ENCODE measurements around the gene HES2.
A peak's percentile ranks its signal among the peaks of the same experiment; 100 is the strongest.
"Not testable (repeated sequence)": the region's sequence is repeated elsewhere in the genome, so short reads cannot be mapped to it uniquely, and the experiment has no call there.

HES2 gene

DNA sequence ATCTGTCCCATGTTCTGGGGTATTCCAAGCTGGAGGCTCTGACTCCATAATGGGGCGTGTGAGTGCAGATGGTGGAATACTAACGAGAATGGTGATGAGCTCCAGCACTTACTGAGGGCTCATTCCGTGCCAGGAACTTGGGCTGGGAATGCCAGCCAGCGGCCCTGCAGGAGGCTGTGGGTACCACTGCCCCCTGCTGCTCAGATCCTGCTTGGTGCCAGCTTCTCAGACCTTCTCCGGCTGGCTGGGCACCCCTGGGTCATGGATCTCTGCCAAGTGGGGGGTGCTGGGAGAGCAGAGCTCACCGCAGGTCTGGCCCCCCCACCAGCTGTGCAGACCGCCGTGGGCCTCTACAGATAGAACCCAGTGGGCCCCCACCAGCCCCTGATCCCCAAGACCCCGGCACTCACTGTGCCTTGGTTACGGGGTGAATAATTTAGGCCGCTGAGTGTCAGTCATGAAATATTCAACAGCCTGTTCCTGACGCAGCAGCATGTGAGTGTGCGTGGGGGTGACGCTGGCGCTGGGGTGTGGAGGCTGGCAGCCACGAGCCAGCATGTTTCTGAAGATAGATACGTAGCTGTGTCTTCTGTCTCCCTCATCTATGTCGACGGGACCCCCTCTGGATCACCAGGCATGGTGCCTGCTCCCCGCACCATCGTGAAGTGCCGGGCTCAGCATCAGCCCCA, 17.4 kb upstream of the HES2 start:
- DNase-seq, ATAC-seq: not testable (repeated sequence)

DNA sequence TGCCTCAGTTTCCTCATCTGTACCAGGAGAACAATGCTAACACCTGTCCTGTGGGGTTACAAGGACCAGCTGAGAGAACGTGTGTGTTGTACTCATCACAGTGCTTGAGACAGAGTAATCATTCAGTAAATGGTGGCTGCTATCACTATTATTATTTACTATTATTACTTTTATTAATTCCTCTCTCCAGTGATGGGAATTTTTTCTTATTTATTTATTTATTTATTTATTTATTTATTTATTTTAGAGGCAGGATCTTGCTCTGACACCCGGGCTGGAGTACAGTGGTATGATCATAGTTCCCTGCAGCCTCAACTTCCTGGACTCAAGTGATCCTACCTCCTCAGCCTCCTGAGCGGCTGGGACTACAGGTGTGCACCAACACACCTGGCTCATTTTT, 16.6 kb upstream of the HES2 start:
- not testable (repeated sequence) for ATAC-seq, DNase-seq

DNA sequence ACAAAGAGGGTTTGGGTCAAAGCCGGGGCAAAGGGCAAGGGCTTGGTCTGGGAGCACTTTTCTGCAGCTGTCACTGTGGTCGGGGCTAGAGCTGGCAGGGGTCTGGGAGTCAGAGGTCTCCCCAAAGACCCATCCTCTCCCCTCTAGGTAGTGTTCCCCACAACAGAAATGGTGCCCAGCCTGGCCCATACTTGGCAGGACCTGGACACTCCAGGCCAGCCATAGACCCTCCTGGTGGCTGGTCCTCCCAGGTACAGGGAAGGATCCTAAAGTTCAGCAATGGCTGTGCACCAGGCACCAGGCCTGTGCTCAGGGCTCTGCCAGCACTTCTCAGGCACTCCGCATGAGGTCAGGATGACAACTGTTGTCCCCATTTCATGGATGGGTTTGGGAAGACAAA, 15.8 kb upstream of the HES2 start:
- ATAC-seq (no peak), DNase-seq (no peak)

- ATAC-seq, result no peak
Observed at GRCh38 chr1:6435129-6435528, 15.4 kb upstream of the HES2 start.

GRCh38 chr1:6434186-6434585, 14.5 kb upstream of the HES2 start:
- no peak for ATAC-seq
- no peak for DNase-seq

More at GRCh38 chr1:6435129-6435528, 15.4 kb upstream of the HES2 start:
- no peak for DNase-seq

DNA sequence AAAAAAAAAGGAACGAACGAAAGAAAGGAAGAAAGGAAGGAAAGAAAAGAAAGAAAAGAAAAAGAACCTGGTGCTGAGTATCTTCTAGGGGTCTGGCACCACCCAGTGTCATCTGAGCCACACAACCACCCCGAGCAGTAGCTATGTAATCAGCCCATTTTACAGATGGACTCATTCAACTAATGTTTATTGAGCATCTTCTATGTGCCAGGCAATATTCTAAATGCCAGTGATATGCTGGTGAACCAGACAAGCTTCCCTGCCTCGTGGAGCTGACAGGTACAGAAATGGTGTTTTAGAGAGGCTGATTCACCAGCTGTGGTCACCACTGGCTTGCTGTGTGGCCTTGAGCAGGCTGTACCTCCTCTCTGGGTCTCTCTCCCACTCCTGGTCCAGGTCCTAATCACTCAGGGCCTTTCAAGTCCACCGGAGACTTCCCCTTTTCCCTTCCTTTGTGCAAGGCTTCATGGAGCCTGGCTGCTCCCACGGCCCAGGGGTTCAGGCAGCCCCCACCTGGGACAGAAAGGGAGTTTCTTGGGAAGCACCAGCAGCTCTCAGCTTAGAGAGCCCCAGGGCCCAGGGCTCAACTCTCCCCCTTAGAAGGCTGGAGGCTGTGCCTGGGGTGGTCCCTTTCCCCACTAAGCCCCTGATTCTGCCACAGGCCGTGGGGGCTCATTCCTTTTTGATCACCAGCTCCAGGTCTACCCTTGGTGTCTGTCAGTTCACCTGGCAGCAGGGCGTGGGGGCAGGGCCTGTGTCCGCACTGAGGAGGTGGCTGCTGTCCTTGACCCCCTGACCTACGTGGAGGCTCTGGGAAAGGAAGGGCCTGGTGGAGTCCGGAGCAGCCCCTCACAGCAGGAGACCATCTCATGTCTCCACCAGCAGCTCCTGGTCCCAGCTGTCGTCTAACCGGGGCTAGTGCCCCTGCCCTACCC, 12.2 kb upstream of the HES2 start:
- DNase-seq, ATAC-seq: not testable (repeated sequence)

- DNase-seq, ATAC-seq: not testable (repeated sequence)
Observed at GRCh38 chr1:6429660-6430411, 10.1 kb upstream of the HES2 start.

DNA sequence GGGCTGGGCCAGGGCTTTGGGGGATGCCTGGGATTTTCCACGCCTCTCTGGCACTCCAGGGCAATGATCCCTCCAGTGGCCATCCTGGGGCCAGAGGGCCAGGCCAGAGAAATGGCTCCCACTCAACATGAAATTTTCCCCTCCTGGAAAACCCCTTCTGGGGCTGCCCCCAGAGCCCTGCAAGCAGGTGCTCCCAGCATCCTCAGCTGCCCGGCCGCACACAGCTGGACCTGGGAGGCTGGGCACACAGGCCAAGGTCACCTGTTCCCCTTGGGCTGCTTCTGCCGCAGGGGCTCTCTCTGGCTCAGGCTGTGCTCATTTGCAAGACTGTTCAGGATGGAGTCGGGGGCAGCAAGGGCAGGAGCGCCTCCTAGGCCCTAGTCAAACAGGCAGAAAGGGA, 8.7 kb upstream of the HES2 start:
- DNase-seq, ATAC-seq: not testable (repeated sequence)

DNA sequence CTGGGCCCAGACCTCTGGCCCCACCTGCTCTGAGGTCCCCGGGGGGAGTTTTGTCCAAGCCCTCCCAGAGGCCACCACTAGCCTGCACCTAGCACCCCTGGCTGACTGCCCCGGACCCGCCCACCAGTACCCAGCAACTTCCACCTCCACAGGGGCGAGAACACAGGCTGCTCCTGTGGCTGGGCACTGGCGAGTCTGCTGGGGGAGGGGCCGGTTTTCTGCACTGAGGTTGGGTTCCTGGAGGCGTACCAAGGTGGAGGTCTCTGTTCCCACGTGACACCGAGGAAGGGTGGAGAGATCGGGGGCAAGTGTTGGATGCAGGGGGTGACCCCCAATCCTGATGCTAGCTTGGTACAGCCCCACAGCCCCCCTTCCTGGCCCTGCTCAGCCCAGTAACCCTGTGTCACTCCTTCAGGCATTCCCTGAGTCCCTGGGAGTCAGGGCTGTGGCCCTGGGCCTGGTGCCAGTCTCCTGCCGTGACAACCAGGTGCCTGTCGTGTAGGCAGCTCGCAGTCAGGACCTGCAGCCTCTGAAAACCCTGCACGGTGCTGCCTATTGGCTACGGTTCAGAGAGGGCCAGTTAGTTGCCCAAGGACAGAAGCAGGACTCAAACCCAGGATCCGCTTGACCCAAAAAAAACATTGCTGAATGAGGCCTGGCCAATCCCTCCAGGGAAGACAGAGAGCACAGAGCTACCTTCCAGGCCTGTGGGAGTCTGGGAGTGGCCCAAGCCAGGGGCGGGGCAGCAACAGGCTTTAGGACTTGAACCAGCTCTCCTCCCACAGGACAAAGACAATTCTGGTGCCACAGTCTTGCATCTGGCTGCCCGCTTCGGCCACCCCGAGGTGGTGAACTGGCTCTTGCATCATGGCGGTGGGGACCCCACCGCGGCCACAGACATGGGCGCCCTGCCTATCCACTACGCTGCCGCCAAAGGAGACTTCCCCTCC, 8.0 kb upstream of the HES2 start:
- ATAC-seq (no peak), DNase-seq (no peak)

GRCh38 chr1:6426972-6427350, 7.2 kb upstream of the HES2 start:
- DNase-seq, result no peak

DNA sequence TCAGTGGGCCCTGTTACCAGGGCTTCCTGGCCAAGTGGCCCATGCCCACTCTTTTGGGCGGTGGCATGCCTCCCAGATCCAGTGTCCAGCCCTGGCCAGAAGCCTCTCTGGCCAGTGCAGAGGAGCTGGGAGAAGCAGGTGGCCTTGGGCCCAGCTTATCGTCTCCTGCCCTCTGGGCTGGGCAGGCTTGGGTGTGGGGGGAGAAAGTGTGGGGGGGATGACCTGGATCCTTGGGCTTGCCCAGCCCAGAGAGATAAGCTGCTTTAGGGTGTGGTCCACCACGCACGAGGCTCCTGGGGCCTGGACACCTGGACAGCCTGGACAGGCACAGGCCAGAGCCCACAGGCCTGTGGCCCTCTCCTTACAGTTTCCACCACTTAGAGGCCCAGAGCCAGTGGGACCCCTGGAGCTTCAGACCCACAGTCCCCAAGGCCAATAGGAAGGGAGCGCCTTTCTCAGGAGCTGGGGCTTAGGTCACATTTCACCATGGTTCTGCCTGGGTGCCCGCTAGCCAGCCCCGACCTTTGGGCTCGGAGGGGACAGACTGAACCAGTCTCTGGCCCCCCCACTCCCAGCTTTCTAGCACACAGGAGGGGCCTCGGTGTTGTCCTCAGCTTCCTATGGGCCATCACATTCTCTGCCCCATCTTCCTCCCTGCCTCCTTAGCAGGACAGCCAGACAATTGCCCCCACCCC, 6.7 kb upstream of the HES2 start:
- DNase-seq, result no peak

More at GRCh38 chr1:6426972-6427350, 7.2 kb upstream of the HES2 start:
- ATAC-seq, result no peak

GRCh38 chr1:6425658-6426057, 5.9 kb upstream of the HES2 start:
- DNase-seq (no peak), ATAC-seq (no peak)

More for the DNA sequence above, 6.7 kb upstream of the HES2 start:
- no peak for ATAC-seq

- DNase-seq, result no peak
Observed at GRCh38 chr1:6424619-6425593, 5.2 kb upstream of the HES2 start, which contains the start of gene ESPN. Gene ESPN, plus strand, starts transcription at chr1:6424776. Its CDS starts 180 bp downstream, at chr1:6424956.

GRCh38 chr1:6424000-6424565, 4.4 kb upstream of the HES2 start:
- DNase-seq (no peak), ATAC-seq (no peak)

More at GRCh38 chr1:6424619-6425593, 5.2 kb upstream of the HES2 start, which contains the start of gene ESPN:
- peak; percentile 13 for ATAC-seq

DNA sequence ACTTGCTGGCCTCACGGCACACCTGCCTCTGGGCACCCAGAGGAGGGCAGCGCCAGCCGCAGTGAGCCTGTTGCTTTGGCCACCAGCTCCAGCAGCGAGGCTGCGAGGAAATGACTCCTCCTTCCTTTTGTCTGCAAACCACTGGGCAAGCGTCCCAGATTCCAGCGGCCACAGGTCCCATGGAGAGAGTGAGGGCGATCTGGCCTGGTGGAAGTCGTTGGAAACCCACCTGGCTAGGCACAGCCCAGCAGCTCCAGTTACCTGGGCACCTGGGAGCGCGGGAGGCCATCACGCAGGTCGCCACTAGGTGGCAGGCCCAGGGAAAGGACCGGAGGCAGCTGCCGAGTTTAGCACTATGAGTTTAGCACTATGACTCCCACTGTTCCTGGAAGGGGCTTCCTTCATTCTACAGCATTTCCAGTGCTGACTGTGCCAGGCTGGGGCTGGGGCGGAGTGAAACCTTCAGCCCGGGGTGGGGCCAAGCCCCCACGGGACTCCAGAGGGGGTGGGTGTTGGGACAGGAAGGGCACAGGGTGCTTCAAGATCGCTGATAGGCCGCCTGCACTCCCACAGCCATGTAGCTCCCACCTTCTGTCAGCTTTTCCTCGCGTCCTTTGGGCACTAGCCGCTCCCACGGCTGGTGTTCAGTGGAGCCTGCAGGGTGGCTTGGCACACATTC, 3.7 kb upstream of the HES2 start:
- DNase-seq (peak; percentile 76), ATAC-seq (peak; percentile 60)

- DNase-seq, result no peak
- ATAC-seq, result no peak
Observed at GRCh38 chr1:6421266-6421665, 1.5 kb upstream of the HES2 start.

GRCh38 chr1:6420454-6421042, 829 bp upstream of the HES2 start:
- DNase-seq (peak; percentile 21), ATAC-seq (no peak)

GRCh38 chr1:6419397-6419803, 319 bp downstream of the HES2 start:
- ATAC-seq, result no peak
- DNase-seq, result peak; percentile 17

All from stimulated activated naive CD8-positive, alpha-beta T cell treated with anti-CD3 and anti-CD28 coated beads, Interleukin-15, Interleukin-2, amounts not matched to agents 100 U/mL and 50 U/mL, for 24 hours (primary cell).